GM12873 (cell line): Measurements from ENCODE around the gene RPS19BP1.

Experiments used
- TF ChIP-seq, protein P1 (sequence below): IDR thresholded peaks from 2 replicates; pipeline ENCODE4 v1.5.1; 2012; ENCODE audit warnings: low read depth, mild to moderate bottlenecking, moderate library complexity, low read length, control low read depth; ENCODE audit not compliant: insufficient read depth; ENCODE audit errors: missing control alignments

RPS19BP1 gene

DNA sequence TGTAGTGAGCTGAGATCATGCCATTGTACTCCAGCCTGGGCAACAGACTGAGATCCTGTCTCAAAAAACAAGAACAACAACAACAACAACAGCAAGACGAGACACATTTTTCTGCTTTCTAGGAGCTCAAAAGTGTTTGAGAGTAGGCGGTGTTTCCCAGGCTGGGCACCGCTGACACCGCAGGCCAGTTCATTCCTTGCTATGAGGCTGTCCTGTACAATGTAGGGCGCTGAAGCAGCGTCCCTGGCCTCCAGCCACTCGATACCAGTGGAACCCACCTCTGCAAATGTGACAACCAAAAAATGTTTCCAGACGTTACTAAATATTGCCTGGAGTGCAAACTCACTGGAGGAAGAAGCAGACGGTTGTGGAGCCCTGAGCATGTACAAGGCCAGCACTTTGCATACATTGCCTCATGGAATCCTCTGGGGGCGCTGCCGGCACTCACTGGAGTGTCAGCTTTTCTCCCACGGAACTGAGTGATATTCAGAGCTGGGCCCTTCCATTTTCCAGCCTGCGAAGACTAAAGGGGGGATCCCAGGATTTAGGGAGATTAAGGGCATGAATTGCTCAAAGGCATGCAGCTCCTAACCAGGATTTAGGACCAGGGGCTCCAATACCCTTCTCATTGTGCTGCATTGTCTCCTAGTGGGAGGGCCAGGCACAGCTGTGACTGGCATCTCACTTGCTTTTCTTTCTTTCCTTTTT, 36.3 kb downstream of the RPS19BP1 start:
- TF ChIP-seq, protein P1, sequence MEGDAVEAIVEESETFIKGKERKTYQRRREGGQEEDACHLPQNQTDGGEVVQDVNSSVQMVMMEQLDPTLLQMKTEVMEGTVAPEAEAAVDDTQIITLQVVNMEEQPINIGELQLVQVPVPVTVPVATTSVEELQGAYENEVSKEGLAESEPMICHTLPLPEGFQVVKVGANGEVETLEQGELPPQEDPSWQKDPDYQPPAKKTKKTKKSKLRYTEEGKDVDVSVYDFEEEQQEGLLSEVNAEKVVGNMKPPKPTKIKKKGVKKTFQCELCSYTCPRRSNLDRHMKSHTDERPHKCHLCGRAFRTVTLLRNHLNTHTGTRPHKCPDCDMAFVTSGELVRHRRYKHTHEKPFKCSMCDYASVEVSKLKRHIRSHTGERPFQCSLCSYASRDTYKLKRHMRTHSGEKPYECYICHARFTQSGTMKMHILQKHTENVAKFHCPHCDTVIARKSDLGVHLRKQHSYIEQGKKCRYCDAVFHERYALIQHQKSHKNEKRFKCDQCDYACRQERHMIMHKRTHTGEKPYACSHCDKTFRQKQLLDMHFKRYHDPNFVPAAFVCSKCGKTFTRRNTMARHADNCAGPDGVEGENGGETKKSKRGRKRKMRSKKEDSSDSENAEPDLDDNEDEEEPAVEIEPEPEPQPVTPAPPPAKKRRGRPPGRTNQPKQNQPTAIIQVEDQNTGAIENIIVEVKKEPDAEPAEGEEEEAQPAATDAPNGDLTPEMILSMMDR: peak; percentile 82

DNA sequence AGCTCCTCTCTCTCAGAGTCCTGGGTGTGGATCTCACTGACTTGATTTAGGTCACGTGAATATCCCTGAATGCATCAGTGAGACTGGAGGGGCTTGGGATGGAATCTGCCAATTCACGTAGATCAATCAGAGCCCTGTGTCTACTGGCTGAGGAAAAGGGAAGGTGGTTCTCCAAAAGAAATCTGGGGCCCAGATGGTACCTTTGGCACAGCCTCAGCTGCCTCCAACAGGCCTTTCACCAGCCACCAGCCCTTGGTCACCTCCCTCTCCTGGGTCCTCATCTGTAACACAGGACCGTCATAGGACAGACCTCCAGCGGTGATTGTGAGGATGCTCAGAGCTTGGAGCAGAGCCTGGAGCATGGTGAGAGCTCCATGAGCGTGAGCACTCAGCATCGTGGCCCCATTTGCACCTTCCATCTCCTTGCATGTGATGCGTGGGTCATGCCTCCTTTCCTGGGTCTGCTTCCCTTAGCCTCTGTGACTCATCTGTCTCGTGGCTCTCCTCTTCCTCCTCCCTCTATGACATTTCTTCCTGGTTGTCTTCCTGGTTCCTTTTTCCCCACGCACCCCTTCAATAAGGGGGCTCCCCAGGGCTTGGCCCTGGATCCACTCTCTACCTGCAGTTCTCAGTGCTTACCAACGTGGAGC, 38.0 kb downstream of the RPS19BP1 start:
- TF ChIP-seq, protein P1: peak; percentile 4

DNA sequence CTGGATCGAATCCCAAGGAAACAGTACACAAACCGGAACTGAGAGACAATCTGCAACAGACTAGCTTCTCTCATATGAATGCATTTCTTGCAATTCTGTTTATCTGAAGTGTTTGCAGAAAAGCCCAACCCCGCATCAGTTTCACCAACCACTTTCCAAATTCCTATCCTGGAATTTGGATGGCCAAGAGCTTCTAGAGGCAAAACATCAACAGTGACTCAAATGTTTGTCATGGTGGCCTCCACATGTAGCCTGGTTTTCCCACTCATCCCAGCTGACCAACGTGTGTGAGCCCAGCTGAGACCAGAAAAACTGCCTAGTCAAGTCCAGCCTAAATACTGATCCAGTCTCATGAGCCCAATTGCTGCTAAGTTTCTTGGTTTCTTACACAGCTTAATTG, 38.8 kb downstream of the RPS19BP1 start:
- TF ChIP-seq, protein P1: no peak

DNA sequence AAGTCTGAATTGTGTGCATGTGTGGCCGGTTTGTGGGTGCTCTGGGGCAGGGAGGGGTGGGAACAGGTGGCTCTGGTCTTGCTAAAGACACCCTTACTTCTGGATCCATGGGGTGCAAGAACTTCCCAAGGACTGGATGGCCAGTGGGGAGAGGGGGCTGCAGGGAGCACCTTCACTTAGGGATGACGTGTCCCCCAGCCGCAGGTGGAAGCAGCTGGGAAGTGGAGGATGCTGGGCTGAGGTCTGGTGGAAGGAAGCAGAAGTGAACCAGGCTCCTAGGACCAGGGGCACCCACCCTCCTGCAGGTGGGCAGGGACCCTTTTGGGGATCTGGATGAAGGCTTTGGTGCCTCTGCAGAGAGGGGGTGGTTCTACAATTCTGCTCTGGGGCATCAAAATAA, 40.4 kb downstream of the RPS19BP1 start:
- TF ChIP-seq, protein P1: no peak

DNA sequence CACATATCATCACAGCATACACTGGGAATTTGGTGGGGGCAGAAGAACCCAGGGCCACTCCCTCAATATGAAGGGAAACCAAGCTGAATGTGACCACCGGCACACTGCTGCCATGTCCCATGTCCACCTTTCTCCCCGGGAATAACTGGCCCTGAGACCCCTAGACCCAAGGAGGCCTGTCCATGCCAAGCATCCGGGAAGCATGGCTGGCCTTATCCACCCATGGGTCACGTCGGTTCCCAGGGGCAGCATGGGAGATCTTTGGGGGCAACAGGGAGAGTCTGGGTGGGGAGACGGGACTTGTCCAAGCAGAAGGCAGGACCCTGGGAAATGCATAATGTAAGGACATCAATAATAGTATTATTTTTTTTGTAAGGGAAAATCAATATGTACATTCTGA, 40.9 kb downstream of the RPS19BP1 start:
- TF ChIP-seq, protein P1: no peak

DNA sequence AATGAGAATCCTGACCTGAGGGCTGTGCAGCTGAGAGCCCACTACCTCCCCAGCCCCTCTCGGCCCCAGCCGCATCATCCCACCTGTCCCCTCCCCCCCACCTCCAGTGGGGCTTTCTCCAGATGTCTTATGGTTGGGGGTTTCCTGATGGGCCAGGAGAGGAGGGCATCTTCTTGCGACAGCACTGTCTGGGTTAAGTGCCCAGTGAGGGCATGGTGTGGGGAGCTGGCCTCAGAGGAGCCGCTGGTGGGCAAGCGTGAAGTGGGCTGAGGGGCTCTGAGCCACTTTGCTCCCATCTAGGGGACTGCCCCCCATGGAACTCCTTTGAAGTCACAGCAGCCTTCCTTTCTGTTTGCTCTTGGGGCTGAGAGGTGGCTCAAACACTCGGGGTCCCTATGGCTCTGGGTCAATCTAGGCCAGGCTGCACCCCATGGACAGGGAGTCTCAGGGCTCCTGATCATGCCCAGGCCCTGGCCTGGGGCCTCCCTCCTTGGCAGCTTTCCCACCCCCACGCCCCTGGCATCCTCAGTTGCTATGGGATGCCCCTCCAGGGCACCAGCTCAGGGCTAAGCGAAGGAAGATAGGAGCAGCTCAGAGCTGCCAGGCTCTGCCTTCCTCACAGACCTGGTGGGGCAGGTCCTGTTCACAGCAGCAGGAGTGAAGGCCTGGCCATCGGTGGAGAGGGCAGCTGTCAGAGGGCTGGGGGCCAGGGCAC, 41.4 kb downstream of the RPS19BP1 start:
- TF ChIP-seq, protein P1: no peak

DNA sequence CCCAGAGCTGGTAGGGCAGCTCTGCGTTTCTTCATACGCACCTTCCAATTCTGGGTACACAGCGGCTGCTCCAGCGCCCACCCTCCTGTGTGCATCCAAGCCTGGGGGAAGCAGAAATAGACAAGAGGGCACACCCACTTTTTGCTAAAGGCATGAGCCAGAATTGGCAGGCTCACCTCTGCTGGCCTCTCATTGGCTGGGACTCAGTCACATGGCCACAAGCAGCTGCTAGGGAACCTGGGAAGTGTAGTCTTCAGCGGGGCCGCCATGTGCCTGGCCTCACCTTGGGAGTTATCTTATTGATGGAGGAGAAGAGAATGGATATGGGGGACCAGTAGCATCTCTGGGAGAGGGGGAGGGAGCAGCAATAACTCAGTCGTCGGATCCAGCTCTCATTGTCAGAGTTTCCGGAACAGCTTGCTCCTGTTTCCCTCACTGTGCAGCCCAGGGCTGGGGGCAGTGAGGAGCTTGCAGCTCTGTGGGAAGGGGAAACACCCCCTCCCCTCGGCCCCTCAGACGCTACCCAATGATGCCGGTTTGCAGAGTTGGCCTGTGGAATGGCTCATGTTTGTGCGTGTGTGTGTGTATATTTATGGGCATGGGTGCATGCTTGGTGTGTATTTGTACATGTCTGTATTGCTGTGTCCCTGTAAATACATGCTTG, 42.3 kb downstream of the RPS19BP1 start:
- TF ChIP-seq, protein P1: no peak
